Measurements from ENCODE around the gene CAMK1D. TPM values are rescaled to one million over a fixed set of nuclear protein-coding genes. Genes with fewer than 3 reads are reported as not detected.

CAMK1D gene
- total and polyA plus RNA-seq, 2 donors (not counting 3 experiments of a cell fraction or from before 2014, with no cell fraction given) = 0.37 to 4.2 TPM

GRCh38 chr10:12500381-12501303 is 151.3 kb downstream of the CAMK1D start:
- H3K4me1 ChIP-seq (ENCODE audit: control insufficient read depth, extremely low read depth, insufficient read depth, low read length) = no peaks in the 10 kb centered on the region
- no peak for TF ChIP-seq MYC (IDR thresholded peaks at IDR 0.05; ENCODE audit: low read depth, low read length)
- TF ChIP-seq POLR2AphosphoS5 (IDR thresholded peaks at IDR 0.05; ENCODE audit: insufficient read depth, low read depth, low read length) = no peak
- no peak for TF ChIP-seq POLR2A (IDR thresholded peaks at IDR 0.05; ENCODE audit: low read depth, low read length)
- no peak for TF ChIP-seq JUN (IDR thresholded peaks at IDR 0.05; ENCODE audit: borderline replicate concordance, insufficient read depth, insufficient read length, low read depth)
- TF ChIP-seq MAX (IDR thresholded peaks at IDR 0.05; ENCODE audit: insufficient read depth, insufficient read length) = no peak
- no peak for TF ChIP-seq FOS (IDR thresholded peaks at IDR 0.05; ENCODE audit: borderline replicate concordance, insufficient read depth, low read length)
- TF ChIP-seq GATA2 (IDR thresholded peaks at IDR 0.05; ENCODE audit: insufficient read depth, insufficient read length, low read depth, low read length) = no peak
- no peak for TF ChIP-seq EZH2 (IDR thresholded peaks at IDR 0.05; ENCODE audit: borderline replicate concordance, low read depth, low read length, severe bottlenecking)
- TF ChIP-seq CTCF (IDR thresholded peaks at IDR 0.05; ENCODE audit: extremely low read depth in 1 of 2, insufficient read depth in 1 of 2, low read depth in 1 of 2, low read length in 2 of 2) = no peak
- no peak overlapping the region for H3K4me2 ChIP-seq (ENCODE audit: insufficient read depth, low read length)
- intact Hi-C loops (cut with micrococcal nuclease) = no loop called here
- no peak overlapping the region for H3K4me3 ChIP-seq (replicated peaks in 1 of 3; ENCODE audit: insufficient read depth in 1 of 3, low read depth in 1 of 3, low read length in 3 of 3)
- no peaks in the 10 kb centered on the region for H4K20me1 ChIP-seq (replicated peaks; ENCODE audit: control insufficient read depth, extremely low read depth, insufficient read depth, low read length)
- H2AFZ ChIP-seq (ENCODE audit: low read depth, low read length) = no peak overlapping the region
- no peak overlapping the region for H3K9ac ChIP-seq (replicated peaks; ENCODE audit: extremely low read depth, insufficient read depth, low read length)
- dilution Hi-C loops (cut with MboI; ENCODE audit: extremely low pct_ligation_motif_present, low sequenced_read_pairs) = no loop called here
- no peak overlapping the region for H3K27ac ChIP-seq (ENCODE audit: insufficient read depth, low read depth, low read length)
- no peaks in the 10 kb centered on the region for H3K9me3 ChIP-seq (replicated peaks; ENCODE audit: control insufficient read depth, insufficient read depth, low read length)
- BruUV-seq (replicated peaks) = no TSS peak
- FAIRE-seq (no peak), DNase-seq (ENCODE audit: low read depth, low spot score) (peak; percentile 6)
- ChIA-PET POLR2A (no interaction called here), CTCF (interaction anchor here (0.9 kb wide), 1 partner anchor 155 kb away, joined by 3 read pairs; no protein-coding TSS in a partner anchor)
- no peaks in the 10 kb centered on the region for H3K79me2 ChIP-seq (ENCODE audit: control insufficient read depth, insufficient read depth, low read length)
- peaks cover 2 to 5% of the 10 kb centered on the region in 2 experiments for H3K27me3 ChIP-seq (ENCODE audit: control insufficient read depth in 2 of 2, insufficient read depth in 2 of 2, low read length in 2 of 2)
- H3K9me1 ChIP-seq (replicated peaks; ENCODE audit: control insufficient read depth, extremely low read depth, insufficient read depth, low read length) = no peaks in the 10 kb centered on the region
- no peaks in the 10 kb centered on the region for H3K36me3 ChIP-seq (ENCODE audit: control insufficient read depth in 2 of 2, extremely low read depth in 1 of 2, insufficient read depth in 2 of 2, low read length in 2 of 2)

Measured in endothelial cell of umbilical vein (primary cell).